CD14-positive monocyte (primary cell): ENCODE data around the gene CDKAL1. TPM values are rescaled to one million over a fixed set of nuclear protein-coding genes. Genes with fewer than 3 reads are reported as not detected.

Experiments used
- DNase-seq, 3 donors: peaks; one replicate each; pipeline ENCODE4 v3.0.0-alpha.2; 2011 to 2022
- H2AFZ ChIP-seq: 2 replicates; pipeline ENCODE4 v1.6.0; 2012; ENCODE audit warnings: mild to moderate bottlenecking, low read depth, low read length, inconsistent platforms; ENCODE audit not compliant: insufficient read depth, poor library complexity, severe bottlenecking
- H3K27ac ChIP-seq, 2 donors: 1 replicate in 1 of 2; 2 replicates in 1 of 2; pipeline ENCODE4 v1.5.1; 2012 to 2013; ENCODE audit warnings: low read length in 2 of 2, control low read depth in 1 of 2, inconsistent platforms in 1 of 2, low read depth in 1 of 2, mild to moderate bottlenecking in 1 of 2
- H3K27me3 ChIP-seq, 2 donors: one replicate each; pipeline versions ENCODE4 v1.6.0 to v1.6.1; 2011 to 2013; ENCODE audit warnings: low read length in 2 of 2; ENCODE audit not compliant: control insufficient read depth in 2 of 2, insufficient read depth in 2 of 2
- H3K36me3 ChIP-seq, 2 donors: replicated peaks in 1 of 2; 1 replicate in 1 of 2; 2 replicates in 1 of 2; pipeline versions ENCODE4 v1.5.1 to v1.6.1; 2012 to 2013; ENCODE audit warnings: low read length in 2 of 2, control low read depth in 1 of 2, inconsistent platforms in 1 of 2, mild to moderate bottlenecking in 1 of 2; ENCODE audit not compliant: insufficient read depth in 2 of 2, control insufficient read depth in 1 of 2
- H3K4me1 ChIP-seq, 2 donors: 1 replicate in 1 of 2; 2 replicates in 1 of 2; pipeline versions ENCODE4 v1.5.1 to v1.6.1; 2012 to 2013; ENCODE audit warnings: low read length in 2 of 2, control low read depth in 1 of 2, inconsistent platforms in 1 of 2, mild to moderate bottlenecking in 1 of 2, moderate library complexity in 1 of 2; ENCODE audit not compliant: insufficient read depth in 2 of 2, control insufficient read depth in 1 of 2
- H3K4me2 ChIP-seq: replicated peaks from 2 replicates; pipeline ENCODE3; 2012; ENCODE audit warnings: low read length, moderate library complexity, mild to moderate bottlenecking; ENCODE audit not compliant: poor library complexity, severe bottlenecking; ENCODE audit errors: extremely low read depth
- H3K4me3 ChIP-seq, 3 experiments: fragments of 200-600 bp in 1 of 3; sonication (generic) in 1 of 3; replicated peaks in 1 of 3; 1 replicate in 2 of 3; 2 replicates in 1 of 3; pipeline ENCODE4 v1.5.1; 2011 to 2013; ENCODE audit warnings: low read length in 3 of 3, mild to moderate bottlenecking in 3 of 3, control low read depth in 2 of 3, low read depth in 2 of 3, inconsistent platforms in 1 of 3, moderate library complexity in 1 of 3
- H3K79me2 ChIP-seq: 2 replicates; pipeline ENCODE4 v1.6.0; 2012; ENCODE audit warnings: mild to moderate bottlenecking, control low read depth, inconsistent platforms, low read length, moderate library complexity; ENCODE audit not compliant: insufficient read depth
- H3K9ac ChIP-seq: 2 replicates; pipeline ENCODE4 v1.6.0; 2017; ENCODE audit warnings: low read length, mild to moderate bottlenecking; ENCODE audit not compliant: insufficient read depth, poor library complexity, severe bottlenecking
- H3K9me3 ChIP-seq, 2 donors: replicated peaks in 1 of 2; 1 replicate in 1 of 2; 2 replicates in 1 of 2; pipeline versions ENCODE4 v1.5.1 to v1.6.1; 2012 to 2013; ENCODE audit warnings: low read length in 2 of 2, control low read depth in 1 of 2; ENCODE audit not compliant: control insufficient read depth in 1 of 2, insufficient read depth in 1 of 2
- H4K20me1 ChIP-seq: 2 replicates; pipeline ENCODE4 v1.6.0; 2012; ENCODE audit warnings: mild to moderate bottlenecking, low read length, control low read depth, moderate library complexity; ENCODE audit not compliant: insufficient read depth
- H3K27ac Mint-ChIP-seq, 7 donors: one replicate each; pipeline ENCODE4 v1.8.0; 2020; ENCODE audit warnings: mild to moderate bottlenecking in 7 of 7, mixed read lengths in 7 of 7, moderate library complexity in 6 of 7, inconsistent platforms in 2 of 7
- H3K27me3 Mint-ChIP-seq, 3 donors: one replicate each; pipeline ENCODE4 v1.8.0; 2021 to 2022; ENCODE audit warnings: low read depth in 3 of 3, mild to moderate bottlenecking in 3 of 3, mixed read lengths in 3 of 3, moderate library complexity in 3 of 3, inconsistent platforms in 1 of 3
- H3K36me3 Mint-ChIP-seq, 2 donors: one replicate each; pipeline ENCODE4 v1.8.0; 2020; ENCODE audit warnings: mixed read lengths in 2 of 2, inconsistent platforms in 1 of 2, mild to moderate bottlenecking in 1 of 2
- H3K4me1 Mint-ChIP-seq: one replicate; pipeline ENCODE4 v1.8.0; 2020; ENCODE audit warnings: mild to moderate bottlenecking, mixed read lengths
- H3K4me3 Mint-ChIP-seq, 2 donors: one replicate each; pipeline ENCODE4 v1.8.0; 2020; ENCODE audit warnings: mild to moderate bottlenecking in 2 of 2, mixed read lengths in 2 of 2, moderate library complexity in 1 of 2
- H3K9me3 Mint-ChIP-seq, 7 donors: one replicate each; pipeline ENCODE4 v1.8.0; 2020 to 2022; ENCODE audit warnings: mixed read lengths in 7 of 7, mild to moderate bottlenecking in 6 of 7, moderate library complexity in 6 of 7, inconsistent platforms in 2 of 7
- CTCF ChIP-seq: fragments of 200-600 bp; IDR thresholded peaks from one replicate; pipeline ENCODE4 v1.8.0; 2022; ENCODE audit warnings: antibody characterized with exemption, mild to moderate bottlenecking
- WGBS: methylation state at CpG from one replicate; pipeline ENCODE4 v1.1.5; 2013; ENCODE audit warnings: missing lambda C conversion rate; ENCODE audit not compliant: insufficient coverage; 5-methylcytosine and 5-hydroxymethylcytosine counted together
- intact Hi-C, 2 donors: fragments of 100-400 bp; cut with micrococcal nuclease; formaldehyde crosslinking; loops; one replicate each; pipeline versions ENCODE4 v1.15.0 to v1.15.1; 2023
- polyA plus RNA-seq, 3 donors: library from polyadenylated mRNA; depleted of rRNA in 1 of 3; unstranded in 2 of 3; stranded (reverse) in 1 of 3; fragments of 300-500 nt in 2 of 3; fragments of >200 nt in 1 of 3; fragmentation: Illumina TruSeq in 2 of 3; gene quantifications; 1 replicate in 2 of 3; 2 replicates in 1 of 3; pipeline ENCODE4 v1.2.3, GENCODE V29; 2012 to 2021

CDKAL1 gene
- polyA plus RNA-seq, 3 donors = 3.2 to 12.4 (median 8.3) TPM

- peaks cover 47 to 68% of the 10 kb centered on the region in 2 donors for H3K36me3 ChIP-seq
- no peak overlapping the region for H3K4me3 ChIP-seq
- H3K27me3 ChIP-seq = no peaks in the 10 kb centered on the region
- peaks cover 36% of the 10 kb centered on the region for H3K79me2 ChIP-seq
- no peak overlapping the region for H3K9ac ChIP-seq
- H3K4me1 Mint-ChIP-seq = peaks cover 30% of the 10 kb centered on the region
- H3K27ac ChIP-seq = no peak overlapping the region
- H4K20me1 ChIP-seq = no peaks in the 10 kb centered on the region
- H3K4me2 ChIP-seq = no peak overlapping the region
- H3K9me3 Mint-ChIP-seq = no peaks in the 10 kb centered on the region
- no peak for TF ChIP-seq CTCF
- H3K36me3 Mint-ChIP-seq = peaks cover 51 to 77% of the 10 kb centered on the region in 2 donors
- H3K27ac Mint-ChIP-seq = no peak overlapping the region
- H3K4me1 ChIP-seq = peaks cover 31% of the 10 kb centered on the region in 2 donors
- no peaks in the 10 kb centered on the region for H3K27me3 Mint-ChIP-seq
- intact Hi-C loops = loop anchor here (10.0 kb wide), 1 partner anchor 83 kb away; the partner anchor contains the start of gene E2F3 (in 2 of the 2)
- H3K9me3 ChIP-seq = no peaks in the 10 kb centered on the region
- no peak overlapping the region for H2AFZ ChIP-seq
- no peak overlapping the region for H3K4me3 Mint-ChIP-seq
- DNase-seq = no peak
- whole genome bisulfite sequencing = 93% methylated on average over 3 of the region's 6 CpGs
Measured at GRCh38 chr6:20487669-20488375, 46.4 kb upstream of the CDKAL1 start.

- no peak overlapping the region for H3K27ac Mint-ChIP-seq
- no peak overlapping the region for H3K4me3 Mint-ChIP-seq
- intact Hi-C loops = no loop called here
Measured at GRCh38 chr6:20490591-20490990, 43.7 kb upstream of the CDKAL1 start.

More at GRCh38 chr6:20490591-20490990, 43.7 kb upstream of the CDKAL1 start:
- H3K36me3 ChIP-seq = peaks cover 49 to 67% of the 10 kb centered on the region in 2 donors
- no peak for DNase-seq
- TF ChIP-seq CTCF = no peak
- peaks cover 27% of the 10 kb centered on the region for H3K79me2 ChIP-seq
- H3K9me3 ChIP-seq = no peaks in the 10 kb centered on the region
- Mint-ChIP-seq H3K9me3 (no peaks in the 10 kb centered on the region), H3K36me3 (peaks cover 53 to 73% of the 10 kb centered on the region in 2 donors), H3K4me1 (peaks cover 4% of the 10 kb centered on the region), H3K27me3 (no peaks in the 10 kb centered on the region)
- no peaks in the 10 kb centered on the region for H3K27me3 ChIP-seq
- WGBS = 100% methylated on average over 2 of the region's 6 CpGs
- no peaks in the 10 kb centered on the region for H4K20me1 ChIP-seq
- H3K9ac ChIP-seq = no peak overlapping the region
- peaks cover 3 to 4% of the 10 kb centered on the region in 2 donors for H3K4me1 ChIP-seq
- no peak overlapping the region for H2AFZ ChIP-seq
- no peak overlapping the region for H3K4me3 ChIP-seq
- no peak overlapping the region for H3K4me2 ChIP-seq
- H3K27ac ChIP-seq = no peak overlapping the region
